Measurements from ENCODE around the gene GRIK4. TPM values are rescaled to one million over a fixed set of nuclear protein-coding genes. Genes with fewer than 3 reads are reported as not detected.

Gene GRIK4
- polyA plus RNA-seq, 1 of the 3 experiments (the other 2 are of a cell fraction) = 0.03 TPM

DNA sequence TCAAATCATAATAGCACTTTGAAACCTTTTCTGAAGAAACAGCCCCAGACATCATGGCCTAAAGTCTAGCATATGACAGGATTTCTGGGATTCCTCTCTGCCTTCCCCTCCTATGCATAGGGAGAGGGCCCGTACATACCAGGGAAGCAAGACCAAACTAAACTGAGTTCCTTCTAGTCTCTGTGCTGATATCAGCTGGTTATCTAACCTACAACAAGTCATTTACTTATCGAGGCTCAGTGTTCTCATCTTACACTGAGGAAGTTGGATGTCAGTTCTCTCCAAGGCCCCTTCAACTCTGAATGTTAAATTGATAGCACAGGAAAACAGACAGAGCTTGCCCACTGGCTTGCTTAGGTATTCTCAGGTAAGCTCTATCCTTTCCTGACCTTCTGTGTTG is 17.0 kb upstream of the GRIK4 start:
- Histone ChIP-seq H3K9me2 (no peaks in the 10 kb centered on the region), H3F3A (replicated peaks; ENCODE audit: insufficient read depth) (peaks cover 5% of the 10 kb centered on the region), H4K20me1 (ENCODE audit: insufficient read depth) (no peaks in the 10 kb centered on the region), H3K27ac (ENCODE audit: low read depth in 2 of 2, low read length in 1 of 2) (no peak overlapping the region), H3K9me3 (no peaks in the 10 kb centered on the region), H2AFZ (ENCODE audit: low read depth) (no peak overlapping the region), H3K27me3 (ENCODE audit: insufficient read depth) (no peaks in the 10 kb centered on the region), H3K79me2 (ENCODE audit: insufficient read depth) (no peaks in the 10 kb centered on the region), H3K4me3 (ENCODE audit: low read depth in 2 of 2, low read length in 1 of 2) (no peak overlapping the region), H3K4me1 (ENCODE audit: control insufficient read depth in 1 of 2, insufficient read depth in 2 of 2, low read depth in 1 of 2, low read length in 1 of 2) (no peaks in the 10 kb centered on the region), H3K36me3 (replicated peaks in 1 of 2; ENCODE audit: control insufficient read depth in 1 of 2, insufficient read depth in 2 of 2, low read length in 1 of 2) (peaks cover 7 to 8% of the 10 kb centered on the region in 2 experiments), H3K9ac (no peak overlapping the region), H3K4me2 (no peak overlapping the region)
- 60% methylated on average over 2 of the region's 2 CpGs for WGBS (ENCODE audit: low lambda C conversion rate)
- no peak for DNase-seq
- TF ChIP-seq NFIC (IDR thresholded peaks at IDR 0.05; ENCODE audit: borderline replicate concordance) (no peak), MEF2A (IDR thresholded peaks at IDR 0.05; ENCODE audit: borderline replicate concordance, low read depth) (no peak), FOSL2 (IDR thresholded peaks at IDR 0.05; ENCODE audit: borderline replicate concordance, low read depth) (no peak), JUND (IDR thresholded peaks at IDR 0.05) (no peak), USF1 (IDR thresholded peaks at IDR 0.05; ENCODE audit: borderline replicate concordance, low read depth) (no peak), IRF3 (IDR thresholded peaks at IDR 0.05; ENCODE audit: low read depth, low read length) (no peak), RFX5 (IDR thresholded peaks at IDR 0.05; ENCODE audit: low read length) (no peak), TEAD4 (IDR thresholded peaks at IDR 0.05; ENCODE audit: borderline replicate concordance, insufficient read depth) (no peak), SMC3 (IDR thresholded peaks at IDR 0.05; ENCODE audit: low read depth, low read length) (no peak), RAD21 (IDR thresholded peaks at IDR 0.05; ENCODE audit: low read length) (no peak), NRF1 (IDR thresholded peaks at IDR 0.05; ENCODE audit: low read depth, low read length) (no peak), CHD2 (IDR thresholded peaks at IDR 0.05; ENCODE audit: low read length, partially characterized antibody) (no peak), GABPA (IDR thresholded peaks at IDR 0.05; ENCODE audit: low read depth) (no peak), MXI1 (IDR thresholded peaks at IDR 0.05; ENCODE audit: low read depth, low read length) (no peak), FOXM1 (IDR thresholded peaks at IDR 0.05; ENCODE audit: low read depth) (no peak)
- TF ChIP-seq, protein P1, sequence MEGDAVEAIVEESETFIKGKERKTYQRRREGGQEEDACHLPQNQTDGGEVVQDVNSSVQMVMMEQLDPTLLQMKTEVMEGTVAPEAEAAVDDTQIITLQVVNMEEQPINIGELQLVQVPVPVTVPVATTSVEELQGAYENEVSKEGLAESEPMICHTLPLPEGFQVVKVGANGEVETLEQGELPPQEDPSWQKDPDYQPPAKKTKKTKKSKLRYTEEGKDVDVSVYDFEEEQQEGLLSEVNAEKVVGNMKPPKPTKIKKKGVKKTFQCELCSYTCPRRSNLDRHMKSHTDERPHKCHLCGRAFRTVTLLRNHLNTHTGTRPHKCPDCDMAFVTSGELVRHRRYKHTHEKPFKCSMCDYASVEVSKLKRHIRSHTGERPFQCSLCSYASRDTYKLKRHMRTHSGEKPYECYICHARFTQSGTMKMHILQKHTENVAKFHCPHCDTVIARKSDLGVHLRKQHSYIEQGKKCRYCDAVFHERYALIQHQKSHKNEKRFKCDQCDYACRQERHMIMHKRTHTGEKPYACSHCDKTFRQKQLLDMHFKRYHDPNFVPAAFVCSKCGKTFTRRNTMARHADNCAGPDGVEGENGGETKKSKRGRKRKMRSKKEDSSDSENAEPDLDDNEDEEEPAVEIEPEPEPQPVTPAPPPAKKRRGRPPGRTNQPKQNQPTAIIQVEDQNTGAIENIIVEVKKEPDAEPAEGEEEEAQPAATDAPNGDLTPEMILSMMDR (IDR thresholded peaks at IDR 0.05) = no peak
- TF ChIP-seq, protein P2, sequence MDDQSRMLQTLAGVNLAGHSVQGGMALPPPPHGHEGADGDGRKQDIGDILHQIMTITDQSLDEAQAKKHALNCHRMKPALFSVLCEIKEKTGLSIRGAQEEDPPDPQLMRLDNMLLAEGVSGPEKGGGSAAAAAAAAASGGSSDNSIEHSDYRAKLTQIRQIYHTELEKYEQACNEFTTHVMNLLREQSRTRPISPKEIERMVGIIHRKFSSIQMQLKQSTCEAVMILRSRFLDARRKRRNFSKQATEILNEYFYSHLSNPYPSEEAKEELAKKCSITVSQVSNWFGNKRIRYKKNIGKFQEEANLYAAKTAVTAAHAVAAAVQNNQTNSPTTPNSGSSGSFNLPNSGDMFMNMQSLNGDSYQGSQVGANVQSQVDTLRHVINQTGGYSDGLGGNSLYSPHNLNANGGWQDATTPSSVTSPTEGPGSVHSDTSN (IDR thresholded peaks at IDR 0.05) = no peak
- TF ChIP-seq, protein P3, sequence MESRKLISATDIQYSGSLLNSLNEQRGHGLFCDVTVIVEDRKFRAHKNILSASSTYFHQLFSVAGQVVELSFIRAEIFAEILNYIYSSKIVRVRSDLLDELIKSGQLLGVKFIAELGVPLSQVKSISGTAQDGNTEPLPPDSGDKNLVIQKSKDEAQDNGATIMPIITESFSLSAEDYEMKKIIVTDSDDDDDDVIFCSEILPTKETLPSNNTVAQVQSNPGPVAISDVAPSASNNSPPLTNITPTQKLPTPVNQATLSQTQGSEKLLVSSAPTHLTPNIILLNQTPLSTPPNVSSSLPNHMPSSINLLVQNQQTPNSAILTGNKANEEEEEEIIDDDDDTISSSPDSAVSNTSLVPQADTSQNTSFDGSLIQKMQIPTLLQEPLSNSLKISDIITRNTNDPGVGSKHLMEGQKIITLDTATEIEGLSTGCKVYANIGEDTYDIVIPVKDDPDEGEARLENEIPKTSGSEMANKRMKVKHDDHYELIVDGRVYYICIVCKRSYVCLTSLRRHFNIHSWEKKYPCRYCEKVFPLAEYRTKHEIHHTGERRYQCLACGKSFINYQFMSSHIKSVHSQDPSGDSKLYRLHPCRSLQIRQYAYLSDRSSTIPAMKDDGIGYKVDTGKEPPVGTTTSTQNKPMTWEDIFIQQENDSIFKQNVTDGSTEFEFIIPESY (IDR thresholded peaks at IDR 0.05; ENCODE audit: borderline replicate concordance, low read depth) = no peak
- ChIA-PET POLR2A (no interaction called here), CTCF (interaction anchor here (0.8 to 1.4 kb wide), 4 partner anchors 17 to 700 kb away, joined by 3 to 5 read pairs (median 4); partner anchors contain the start of gene GRIK4)

Data from SK-N-SH (cell line).